OCI-LY1 (cell line): ENCODE results near the gene PAMR1.

Experiments
- H2AFZ ChIP-seq: fragments of 200-600 bp; sonication (generic), shearing (Covaris generic); 2 replicates; pipeline ENCODE4 v1.6.0; 2014; ENCODE audit warnings: antibody characterized with exemption, mild to moderate bottlenecking, low read length
- H3F3A ChIP-seq: fragments of 200-600 bp; sonication (generic), shearing (Covaris generic); 2 replicates; pipeline ENCODE4 v1.6.0; 2014; ENCODE audit warnings: mild to moderate bottlenecking, antibody characterized with exemption, low read length, moderate library complexity; ENCODE audit not compliant: insufficient read depth
- H3K27ac ChIP-seq: fragments of 200-600 bp; sonication (generic); 2 replicates; pipeline ENCODE4 v1.5.1; 2014; ENCODE audit warnings: low read length, mixed run types, mild to moderate bottlenecking, low read depth; ENCODE audit not compliant: poor library complexity, severe bottlenecking
- H3K27me3 ChIP-seq: fragments of 200-600 bp; sonication (generic); 2 replicates; pipeline ENCODE4 v1.6.0; 2014; ENCODE audit warnings: antibody characterized with exemption, mild to moderate bottlenecking, low read length, moderate library complexity; ENCODE audit not compliant: insufficient read depth
- H3K36me3 ChIP-seq: fragments of 200-600 bp; sonication (generic); 2 replicates; pipeline ENCODE4 v1.6.1; 2014; ENCODE audit warnings: mild to moderate bottlenecking, antibody characterized with exemption, low read length, moderate library complexity, mixed read lengths; ENCODE audit not compliant: insufficient read depth
- H3K4me1 ChIP-seq: fragments of 200-600 bp; sonication (generic); 2 replicates; pipeline ENCODE4 v1.5.1; 2014; ENCODE audit warnings: mild to moderate bottlenecking, low read length, moderate library complexity; ENCODE audit not compliant: insufficient read depth, severe bottlenecking
- H3K4me2 ChIP-seq: fragments of 200-600 bp; sonication (generic), shearing (Covaris generic); 2 replicates; pipeline ENCODE4 v1.6.1; 2014; ENCODE audit warnings: low read length
- H3K4me3 ChIP-seq: fragments of 200-600 bp; sonication (generic); 2 replicates; pipeline ENCODE4 v1.5.1; 2014; ENCODE audit warnings: low read length, low read depth, mild to moderate bottlenecking, mixed read lengths; ENCODE audit not compliant: poor library complexity, severe bottlenecking
- H3K79me2 ChIP-seq: fragments of 200-600 bp; shearing (Covaris generic); 2 replicates; pipeline ENCODE4 v1.6.1; 2016; ENCODE audit warnings: mixed run types, low read length, mixed read lengths; ENCODE audit not compliant: insufficient read depth
- H3K9ac ChIP-seq: fragments of 200-600 bp; sonication (generic), shearing (Covaris generic); 2 replicates; pipeline ENCODE4 v1.6.1; 2014; ENCODE audit warnings: mild to moderate bottlenecking, low read length, mixed read lengths
- H3K9me2 ChIP-seq: fragments of 200-600 bp; sonication (generic), shearing (Covaris generic); 2 replicates; pipeline ENCODE4 v1.6.1; 2014; ENCODE audit warnings: low read depth, mild to moderate bottlenecking, low read length, mixed read lengths
- H3K9me3 ChIP-seq: fragments of 200-600 bp; shearing (Covaris generic); 2 replicates; pipeline ENCODE4 v1.6.1; 2014; ENCODE audit warnings: low read length, mixed read lengths
- H4K20me1 ChIP-seq: fragments of 200-600 bp; sonication (generic), shearing (Covaris generic); 2 replicates; pipeline ENCODE4 v1.6.0; 2016; ENCODE audit warnings: mild to moderate bottlenecking, low read length; ENCODE audit not compliant: insufficient read depth
- EZH2 ChIP-seq: fragments of 200-600 bp; sonication (generic), shearing (Covaris generic); IDR thresholded peaks from 2 replicates; pipeline ENCODE4 v1.8.0; 2017; ENCODE audit warnings: borderline replicate concordance, mixed run types, mild to moderate bottlenecking, antibody characterized with exemption, low read length, moderate library complexity, mixed read lengths
- TF ChIP-seq, protein P1 (sequence below): fragments of 200-600 bp; sonication (generic), shearing (Covaris generic); IDR thresholded peaks from 2 replicates; pipeline ENCODE4 v1.5.1; 2017; ENCODE audit warnings: mild to moderate bottlenecking, antibody characterized with exemption, low read length, moderate library complexity, mixed read lengths

The PAMR1 gene

DNA sequence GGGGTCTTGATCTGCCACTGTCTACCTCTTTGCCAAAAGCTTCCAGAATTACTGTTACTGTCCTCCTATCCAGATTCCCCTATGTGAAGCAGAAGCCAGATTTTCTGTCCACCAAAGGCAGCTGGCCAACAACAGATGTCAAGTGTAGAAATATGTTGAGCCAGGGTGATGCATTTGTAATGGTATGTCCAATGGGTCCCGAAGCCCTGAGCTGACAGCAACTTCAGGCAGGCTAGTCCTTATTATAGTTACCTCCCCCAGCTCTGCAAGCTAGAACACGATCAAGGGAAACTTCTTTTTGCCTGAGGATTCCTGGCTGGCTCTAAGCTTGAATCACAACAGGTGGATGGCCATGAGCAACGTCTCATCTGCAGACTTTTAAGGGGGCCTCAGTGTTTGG is 10.2 kb downstream of the PAMR1 start:
- no peak overlapping the region for H3K9ac ChIP-seq
- H3K4me2 ChIP-seq: no peak overlapping the region
- H3K4me3 ChIP-seq: no peak overlapping the region
- H3K4me1 ChIP-seq: no peaks in the 10 kb centered on the region
- TF ChIP-seq, protein P1, sequence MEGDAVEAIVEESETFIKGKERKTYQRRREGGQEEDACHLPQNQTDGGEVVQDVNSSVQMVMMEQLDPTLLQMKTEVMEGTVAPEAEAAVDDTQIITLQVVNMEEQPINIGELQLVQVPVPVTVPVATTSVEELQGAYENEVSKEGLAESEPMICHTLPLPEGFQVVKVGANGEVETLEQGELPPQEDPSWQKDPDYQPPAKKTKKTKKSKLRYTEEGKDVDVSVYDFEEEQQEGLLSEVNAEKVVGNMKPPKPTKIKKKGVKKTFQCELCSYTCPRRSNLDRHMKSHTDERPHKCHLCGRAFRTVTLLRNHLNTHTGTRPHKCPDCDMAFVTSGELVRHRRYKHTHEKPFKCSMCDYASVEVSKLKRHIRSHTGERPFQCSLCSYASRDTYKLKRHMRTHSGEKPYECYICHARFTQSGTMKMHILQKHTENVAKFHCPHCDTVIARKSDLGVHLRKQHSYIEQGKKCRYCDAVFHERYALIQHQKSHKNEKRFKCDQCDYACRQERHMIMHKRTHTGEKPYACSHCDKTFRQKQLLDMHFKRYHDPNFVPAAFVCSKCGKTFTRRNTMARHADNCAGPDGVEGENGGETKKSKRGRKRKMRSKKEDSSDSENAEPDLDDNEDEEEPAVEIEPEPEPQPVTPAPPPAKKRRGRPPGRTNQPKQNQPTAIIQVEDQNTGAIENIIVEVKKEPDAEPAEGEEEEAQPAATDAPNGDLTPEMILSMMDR: no peak
- TF ChIP-seq EZH2: no peak
- no peaks in the 10 kb centered on the region for H3K27me3 ChIP-seq
- no peaks in the 10 kb centered on the region for H3F3A ChIP-seq
- H3K9me3 ChIP-seq: no peaks in the 10 kb centered on the region
- H3K9me2 ChIP-seq: no peaks in the 10 kb centered on the region
- no peaks in the 10 kb centered on the region for H3K36me3 ChIP-seq
- no peaks in the 10 kb centered on the region for H4K20me1 ChIP-seq
- H2AFZ ChIP-seq: no peak overlapping the region
- H3K79me2 ChIP-seq: no peaks in the 10 kb centered on the region
- H3K27ac ChIP-seq: no peak overlapping the region

DNA sequence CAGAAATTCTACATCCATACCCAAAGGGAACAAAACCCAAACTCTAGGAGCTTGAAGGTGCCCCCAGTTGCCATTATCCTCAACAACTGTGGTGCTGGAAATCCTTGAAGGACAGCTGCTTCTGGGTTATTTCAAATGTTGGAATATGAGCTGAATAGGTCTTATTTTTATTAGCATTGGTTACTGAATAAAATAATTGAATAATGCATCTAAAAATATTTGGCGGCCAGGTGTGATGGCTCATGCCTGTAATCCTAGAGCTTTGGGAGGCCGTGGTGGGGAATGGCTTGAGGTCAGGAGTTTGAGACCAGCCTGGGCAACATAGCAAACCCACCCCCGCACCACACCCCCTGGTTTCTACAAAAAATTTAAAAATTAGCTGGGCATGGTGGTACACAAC is 10.9 kb downstream of the PAMR1 start:
- no peaks in the 10 kb centered on the region for H3K27me3 ChIP-seq
- H3K36me3 ChIP-seq: no peaks in the 10 kb centered on the region
- no peak overlapping the region for H3K4me3 ChIP-seq
- no peak overlapping the region for H3K9ac ChIP-seq
- H3F3A ChIP-seq: no peaks in the 10 kb centered on the region
- no peak overlapping the region for H3K27ac ChIP-seq
- TF ChIP-seq EZH2: no peak
- TF ChIP-seq, protein P1: no peak
- H3K4me2 ChIP-seq: no peak overlapping the region
- H3K9me3 ChIP-seq: no peaks in the 10 kb centered on the region
- H3K9me2 ChIP-seq: no peaks in the 10 kb centered on the region
- no peaks in the 10 kb centered on the region for H3K79me2 ChIP-seq
- no peaks in the 10 kb centered on the region for H3K4me1 ChIP-seq
- H4K20me1 ChIP-seq: no peaks in the 10 kb centered on the region
- no peak overlapping the region for H2AFZ ChIP-seq

DNA sequence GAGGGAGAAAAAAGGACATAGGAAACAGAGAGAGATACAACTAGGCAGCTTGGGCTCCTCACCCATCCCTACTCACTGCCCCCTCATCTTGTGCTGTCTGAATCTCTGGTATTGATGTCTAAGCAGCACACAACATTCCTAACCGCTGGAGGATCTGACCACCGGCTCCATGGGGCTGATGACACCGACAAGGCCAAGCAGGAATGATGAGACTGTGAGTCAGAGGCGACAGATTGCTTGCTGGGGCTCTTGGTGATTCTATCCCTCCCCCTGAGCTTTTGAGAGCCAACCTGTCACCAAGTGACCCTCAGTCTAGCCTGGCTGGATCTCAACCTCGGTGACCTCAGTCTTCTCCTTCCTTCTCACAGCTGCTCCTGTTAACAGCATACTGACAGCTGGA is 13.8 kb downstream of the PAMR1 start:
- Histone ChIP-seq H3K27ac (no peak overlapping the region), H3K9ac (no peak overlapping the region), H3K79me2 (no peaks in the 10 kb centered on the region), H3K4me3 (no peak overlapping the region), H3K36me3 (no peaks in the 10 kb centered on the region), H3K4me2 (no peak overlapping the region), H3K4me1 (no peaks in the 10 kb centered on the region), H2AFZ (no peak overlapping the region), H4K20me1 (no peaks in the 10 kb centered on the region), H3K27me3 (no peaks in the 10 kb centered on the region), H3F3A (no peaks in the 10 kb centered on the region), H3K9me2 (no peaks in the 10 kb centered on the region), H3K9me3 (no peaks in the 10 kb centered on the region)
- TF ChIP-seq, protein P1: no peak
- TF ChIP-seq EZH2: no peak
